Naive thymus-derived CD8-positive, alpha-beta T cell (primary cell): Measurements from ENCODE around the gene DSTN. TPM values are rescaled to one million over a fixed set of nuclear protein-coding genes. Genes with fewer than 3 reads are reported as not detected.

ENCODE experiments used
- ATAC-seq, 2 donors: fragments of 150-1000 bp; cut with Tn5 transposase in 1 of 2; sonication (Bioruptor Pico), chemical (Tn5 transposase) in 1 of 2; 1 replicate in 1 of 2; 2 replicates in 1 of 2; pipeline ENCODE4 v1.10.0; 2021; ENCODE audit warnings: mild to moderate bottlenecking in 2 of 2, moderate library complexity in 2 of 2
- POLR2A ChIA-PET: fragments of 350-600 bp; sonication (Branson Sonifier 250); formaldehyde crosslinking; loops from one replicate; lab custom pipeline; 2021; ENCODE audit warnings: antibody characterized with exemption; lab: Charles Lee
- DNase-seq, 10 donors: peaks; one replicate each; pipeline versions ENCODE4 v3.0.0 to v3.0.0-alpha.2; 2020 to 2022
- H3K27ac Mint-ChIP-seq, 10 donors: one replicate each; pipeline ENCODE4 v1.8.0; 2020 to 2022; ENCODE audit warnings: mild to moderate bottlenecking in 10 of 10, mixed read lengths in 10 of 10, moderate library complexity in 4 of 10, inconsistent platforms in 1 of 10
- H3K27me3 Mint-ChIP-seq, 5 donors: one replicate each; pipeline ENCODE4 v1.8.0; 2021 to 2022; ENCODE audit warnings: mixed read lengths in 5 of 5
- H3K36me3 Mint-ChIP-seq, 3 donors: one replicate each; pipeline ENCODE4 v1.8.0; 2020 to 2022; ENCODE audit warnings: mixed read lengths in 3 of 3, mild to moderate bottlenecking in 2 of 3, inconsistent platforms in 1 of 3
- H3K4me1 Mint-ChIP-seq, 4 donors: one replicate each; pipeline ENCODE4 v1.8.0; 2021 to 2022; ENCODE audit warnings: mixed read lengths in 4 of 4
- H3K4me3 Mint-ChIP-seq, 10 donors: one replicate each; pipeline ENCODE4 v1.8.0; 2020 to 2022; ENCODE audit warnings: mild to moderate bottlenecking in 10 of 10, mixed read lengths in 10 of 10, moderate library complexity in 6 of 10, inconsistent platforms in 1 of 10
- H3K9me3 Mint-ChIP-seq, 9 donors: one replicate each; pipeline ENCODE4 v1.8.0; 2020 to 2022; ENCODE audit warnings: mixed read lengths in 9 of 9, mild to moderate bottlenecking in 3 of 9, inconsistent platforms in 1 of 9, moderate library complexity in 1 of 9
- polyA plus RNA-seq, 3 donors: library from polyadenylated mRNA; unstranded; fragments of 300-500 nt; fragmentation: Illumina TruSeq; gene quantifications; one replicate each; pipeline ENCODE4 v1.2.3, GENCODE V29; 2021
- total RNA-seq, 8 experiments: library from RNA in 2 of 8; stranded (reverse) in 2 of 8; gene quantifications; one replicate each; pipeline ENCODE4 v1.2.3 and lab custom pipeline; 2021 to 2026

The DSTN gene
- total and polyA plus RNA-seq, 5 experiments from 2014 or later = 28.4 to 140 (median 75.1) TPM

GRCh38 chr20:17610566-17611289 lies 40.9 kb downstream of the DSTN start:
- peaks cover 20 to 46% (median 42%) of the 10 kb centered on the region in 4 donors for H3K4me1 Mint-ChIP-seq
- H3K36me3 Mint-ChIP-seq = peaks cover 3 to 10% (median 9%) of the 10 kb centered on the region in 3 donors
- H3K4me3 Mint-ChIP-seq = peak overlapping the region; percentile 46 to 79 (median 66)
- DNase-seq (peak in 9 of 10 donors; percentile 36 to 82 (median 70)), ATAC-seq (peak; percentile 78 to 80)
- no peaks in the 10 kb centered on the region for H3K9me3 Mint-ChIP-seq
- POLR2A ChIA-PET = interaction anchor here (0.7 to 2.0 kb wide), 6 partner anchors 31 to 678 kb away, joined by 3 to 19 read pairs (median 4); partner anchors contain the start of genes DSTN, RRBP1, SNX5 and ZNF133
- H3K27me3 Mint-ChIP-seq = no peaks in the 10 kb centered on the region
- H3K27ac Mint-ChIP-seq = peak overlapping the region; percentile 82 to 98 (median 94)

- H3K36me3 Mint-ChIP-seq = peaks cover 3 to 10% (median 6%) of the 10 kb centered on the region in 3 donors
- peak in 1 of 10 donors; percentile 29 for DNase-seq
Observed at GRCh38 chr20:17611290-17611539, 41.3 kb downstream of the DSTN start.

DNA sequence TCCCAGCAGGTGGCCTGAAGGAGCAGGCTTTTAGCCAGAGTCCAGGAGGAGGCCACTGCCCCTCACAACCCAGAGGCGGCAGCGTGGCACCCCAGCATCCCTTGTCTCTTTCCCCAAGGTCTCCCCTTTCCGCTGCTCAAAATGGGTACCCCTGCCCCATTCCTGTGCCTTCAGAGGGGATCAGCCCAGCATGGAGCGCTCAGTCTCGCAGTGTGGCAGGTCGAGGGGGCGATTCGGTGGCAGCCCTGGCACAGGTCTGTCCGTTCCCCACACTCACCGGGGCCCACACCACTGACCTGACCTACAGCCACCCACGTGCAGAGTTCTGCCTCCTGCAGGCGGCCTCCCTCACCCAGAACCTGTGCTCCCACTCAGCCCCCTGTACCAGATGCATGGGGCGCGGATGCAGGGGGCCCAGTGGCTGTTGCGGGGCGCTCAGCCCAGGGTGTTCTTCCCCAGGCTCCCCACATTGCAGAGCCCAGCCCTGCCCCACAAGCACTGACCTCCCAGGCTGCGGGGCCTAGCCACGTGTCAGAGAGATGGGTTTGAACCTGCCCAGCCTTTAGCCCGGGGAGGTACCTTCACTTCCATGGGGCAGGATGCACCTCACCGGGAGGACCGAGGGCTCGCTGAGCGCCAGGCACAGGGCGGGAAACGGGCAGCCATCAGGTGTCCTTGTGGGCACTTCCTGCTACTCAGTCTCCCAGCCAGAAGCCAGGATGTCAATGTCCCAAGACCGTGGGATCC lies 41.8 kb downstream of the DSTN start:
- DNase-seq (no peak), ATAC-seq (peak in 1 of 2 donors; percentile 0)
- Mint-ChIP-seq H3K27me3 (no peaks in the 10 kb centered on the region), H3K27ac (peak overlapping the region; percentile 95 to 100 (median 98)), H3K4me3 (peak overlapping the region in 6 of 10 donors; percentile 70 to 88 (median 82)), H3K9me3 (no peaks in the 10 kb centered on the region), H3K4me1 (peaks cover 20 to 50% (median 42%) of the 10 kb centered on the region in 4 donors), H3K36me3 (peaks cover 3 to 10% (median 3%) of the 10 kb centered on the region in 3 donors)
- POLR2A ChIA-PET = interaction anchor here (1.3 to 2.0 kb wide), 3 partner anchors 41 to 71 kb away, joined by 4 to 19 read pairs (median 8); partner anchors contain the start of genes DSTN and RRBP1

More at GRCh38 chr20:17611290-17611539, 41.3 kb downstream of the DSTN start:
- H3K27ac Mint-ChIP-seq = peak overlapping the region; percentile 48 to 100 (median 98)
- H3K4me1 Mint-ChIP-seq = peaks cover 20 to 50% (median 42%) of the 10 kb centered on the region in 4 donors
- ATAC-seq = peak in 1 of 2 donors; percentile 21
- H3K27me3 Mint-ChIP-seq = no peaks in the 10 kb centered on the region
- POLR2A ChIA-PET = interaction anchor here (0.9 to 2.0 kb wide), 5 partner anchors 41 to 677 kb away, joined by 3 to 19 read pairs (median 4); partner anchors contain the start of genes DSTN, RRBP1, SNX5 and ZNF133
- peak overlapping the region in 7 of 10 donors; percentile 38 to 79 (median 70) for H3K4me3 Mint-ChIP-seq
- no peaks in the 10 kb centered on the region for H3K9me3 Mint-ChIP-seq

- peak; percentile 68 to 76 for ATAC-seq
- POLR2A ChIA-PET = interaction anchor here (1.3 kb wide), 1 partner anchor 43 kb away, joined by 4 read pairs; the partner anchor contains the start of gene DSTN
- peak overlapping the region; percentile 95 to 100 (median 98) for H3K27ac Mint-ChIP-seq
- H3K36me3 Mint-ChIP-seq = peaks cover 0 to 7% (median 3%) of the 10 kb centered on the region in 3 donors
- H3K4me1 Mint-ChIP-seq = peaks cover 20 to 50% (median 42%) of the 10 kb centered on the region in 4 donors
- no peaks in the 10 kb centered on the region for H3K27me3 Mint-ChIP-seq
- H3K9me3 Mint-ChIP-seq = no peaks in the 10 kb centered on the region
- peak overlapping the region in 9 of 10 donors; percentile 70 to 88 (median 81) for H3K4me3 Mint-ChIP-seq
- peak in 8 of 10 donors; percentile 19 to 71 (median 58) for DNase-seq
Observed at GRCh38 chr20:17612287-17612991, 42.6 kb downstream of the DSTN start.

DNA sequence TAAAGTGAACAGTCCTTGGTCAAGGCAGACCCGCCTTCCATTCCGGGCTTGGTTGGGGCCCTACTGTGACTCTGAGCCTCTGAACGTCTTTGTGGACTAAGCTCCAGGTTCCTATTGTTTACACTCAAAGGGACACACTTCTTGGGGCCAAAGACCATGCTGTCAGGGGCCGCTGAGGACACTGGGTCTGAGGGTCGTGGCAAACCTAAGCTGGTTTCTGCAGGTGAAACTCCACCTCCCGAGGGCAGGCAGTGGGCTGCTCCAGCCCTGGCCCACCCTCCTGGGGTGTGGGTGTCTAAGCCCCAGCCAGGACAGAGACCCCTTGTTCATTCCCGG lies 43.1 kb downstream of the DSTN start:
- no peak for ATAC-seq
- POLR2A ChIA-PET = interaction anchor here (1.3 kb wide), 1 partner anchor 43 kb away, joined by 4 read pairs; the partner anchor contains the start of gene DSTN
- peaks cover 0 to 3% (median 2%) of the 10 kb centered on the region in 3 donors for H3K36me3 Mint-ChIP-seq
- peak overlapping the region; percentile 95 to 100 (median 98) for H3K27ac Mint-ChIP-seq
- H3K9me3 Mint-ChIP-seq = no peaks in the 10 kb centered on the region
- peak overlapping the region in 3 of 10 donors; percentile 70 to 88 (median 81) for H3K4me3 Mint-ChIP-seq
- H3K27me3 Mint-ChIP-seq = no peaks in the 10 kb centered on the region
- no peak for DNase-seq
- peaks cover 20 to 50% (median 42%) of the 10 kb centered on the region in 4 donors for H3K4me1 Mint-ChIP-seq

- POLR2A ChIA-PET = interaction anchor here (1.3 kb wide), 1 partner anchor 44 kb away, joined by 4 read pairs; the partner anchor contains the start of gene DSTN
- Mint-ChIP-seq H3K4me3 (peak overlapping the region in 1 of 10 donors; percentile 48), H3K36me3 (peaks cover 0 to 2% (median 0%) of the 10 kb centered on the region in 3 donors), H3K4me1 (peaks cover 20 to 50% (median 42%) of the 10 kb centered on the region in 4 donors), H3K27ac (peak overlapping the region; percentile 31 to 99 (median 92)), H3K27me3 (no peaks in the 10 kb centered on the region), H3K9me3 (no peaks in the 10 kb centered on the region)
- peak in 2 of 10 donors; percentile 17 to 27 for DNase-seq
- no peak for ATAC-seq
Observed at GRCh38 chr20:17613328-17614175, 43.7 kb downstream of the DSTN start.

DNA sequence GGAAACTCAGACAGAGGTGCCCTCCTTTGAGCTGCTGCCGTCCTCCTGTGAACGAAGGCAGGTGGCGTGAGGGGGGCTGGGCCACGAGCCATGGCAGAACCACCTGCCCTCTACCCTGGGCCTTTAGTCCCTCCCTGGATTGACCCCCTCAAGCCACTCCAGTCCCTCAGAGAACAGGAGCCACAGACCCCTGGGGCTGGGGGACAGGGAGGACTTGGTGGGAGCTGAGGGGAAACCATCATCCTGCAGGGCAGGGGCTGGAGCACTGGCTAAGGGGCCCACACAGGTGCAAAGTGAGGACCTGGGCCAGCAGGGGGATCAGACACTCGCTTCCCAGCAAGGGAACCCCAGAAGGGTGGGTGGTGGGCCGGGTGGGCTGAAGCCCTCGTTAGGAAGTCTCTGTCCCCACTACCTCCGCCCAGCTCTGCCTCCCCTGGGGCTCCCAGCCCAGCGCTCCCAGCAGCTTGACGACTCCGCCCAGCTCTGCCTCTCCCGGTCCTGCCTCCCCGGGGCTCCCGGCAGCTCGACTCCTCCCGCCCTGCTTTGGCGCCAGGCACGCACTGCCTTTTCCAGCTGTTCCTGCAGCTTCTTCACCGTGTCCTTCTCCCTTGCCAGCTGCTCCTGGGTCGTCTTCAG lies 44.4 kb downstream of the DSTN start:
- ATAC-seq (no peak), DNase-seq (peak in 1 of 10 donors; percentile 15)
- no peaks in the 10 kb centered on the region for H3K27me3 Mint-ChIP-seq
- no peaks in the 10 kb centered on the region for H3K9me3 Mint-ChIP-seq
- H3K27ac Mint-ChIP-seq = peak overlapping the region; percentile 31 to 99 (median 86)
- H3K4me3 Mint-ChIP-seq = peak overlapping the region in 2 of 10 donors; percentile 9 to 45
- peaks cover 0 to 9% (median 0%) of the 10 kb centered on the region in 3 donors for H3K36me3 Mint-ChIP-seq
- POLR2A ChIA-PET = interaction anchor here (0.8 kb wide), 1 partner anchor 43 kb away, joined by 3 read pairs; no protein-coding TSS in a partner anchor
- peaks cover 17 to 44% (median 38%) of the 10 kb centered on the region in 4 donors for H3K4me1 Mint-ChIP-seq

DNA sequence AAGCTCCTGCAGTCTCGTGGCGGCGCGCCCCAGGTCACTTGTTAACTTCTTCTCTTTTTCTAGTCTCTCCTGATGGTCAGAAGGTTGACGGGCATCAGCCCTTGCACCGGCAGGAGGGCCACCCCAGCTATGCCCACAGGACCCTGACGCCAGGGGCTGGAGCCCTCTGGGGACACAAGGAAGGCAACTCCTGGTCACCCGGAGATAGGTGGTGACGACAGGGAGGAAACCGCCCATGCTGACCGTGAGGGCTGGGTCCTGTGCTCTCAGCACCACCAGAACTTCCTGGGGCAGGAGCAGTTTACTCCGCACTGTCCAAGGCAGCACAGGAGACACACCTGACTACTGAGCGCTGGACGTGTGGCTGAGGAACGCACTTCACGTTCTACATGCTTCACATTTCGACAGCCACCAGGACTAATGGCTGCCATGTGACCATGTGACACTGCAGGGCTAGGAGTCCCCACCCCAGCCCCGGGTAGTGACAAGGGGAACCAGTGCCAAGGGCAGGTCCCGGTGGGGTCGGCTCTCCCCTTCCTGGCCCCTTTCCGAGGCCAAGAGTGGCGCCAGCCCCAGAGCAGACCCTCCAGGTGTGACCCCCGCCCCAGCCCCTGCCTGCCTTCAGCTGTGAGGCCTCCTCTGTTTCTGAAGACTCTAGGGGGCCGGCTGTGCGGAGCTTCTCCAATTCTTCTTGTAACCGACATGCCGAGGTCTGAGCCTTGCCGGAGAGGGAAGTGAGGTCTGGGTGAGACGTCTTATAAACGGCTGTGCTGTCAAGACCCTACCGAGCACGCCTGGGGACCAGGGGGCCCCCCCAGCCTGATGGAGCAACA lies 45.2 kb downstream of the DSTN start:
- Mint-ChIP-seq H3K4me1 (peaks cover 11 to 37% (median 30%) of the 10 kb centered on the region in 4 donors), H3K27ac (peak overlapping the region in 8 of 10 donors; percentile 31 to 98 (median 46)), H3K9me3 (no peaks in the 10 kb centered on the region), H3K4me3 (peak overlapping the region in 2 of 10 donors; percentile 9 to 45), H3K27me3 (no peaks in the 10 kb centered on the region), H3K36me3 (peaks cover 0 to 16% (median 2%) of the 10 kb centered on the region in 3 donors)
- no peak for ATAC-seq
- peak in 1 of 10 donors; percentile 13 for DNase-seq
- POLR2A ChIA-PET = interaction anchor here (0.8 kb wide), 1 partner anchor 44 kb away, joined by 3 read pairs; no protein-coding TSS in a partner anchor

DNA sequence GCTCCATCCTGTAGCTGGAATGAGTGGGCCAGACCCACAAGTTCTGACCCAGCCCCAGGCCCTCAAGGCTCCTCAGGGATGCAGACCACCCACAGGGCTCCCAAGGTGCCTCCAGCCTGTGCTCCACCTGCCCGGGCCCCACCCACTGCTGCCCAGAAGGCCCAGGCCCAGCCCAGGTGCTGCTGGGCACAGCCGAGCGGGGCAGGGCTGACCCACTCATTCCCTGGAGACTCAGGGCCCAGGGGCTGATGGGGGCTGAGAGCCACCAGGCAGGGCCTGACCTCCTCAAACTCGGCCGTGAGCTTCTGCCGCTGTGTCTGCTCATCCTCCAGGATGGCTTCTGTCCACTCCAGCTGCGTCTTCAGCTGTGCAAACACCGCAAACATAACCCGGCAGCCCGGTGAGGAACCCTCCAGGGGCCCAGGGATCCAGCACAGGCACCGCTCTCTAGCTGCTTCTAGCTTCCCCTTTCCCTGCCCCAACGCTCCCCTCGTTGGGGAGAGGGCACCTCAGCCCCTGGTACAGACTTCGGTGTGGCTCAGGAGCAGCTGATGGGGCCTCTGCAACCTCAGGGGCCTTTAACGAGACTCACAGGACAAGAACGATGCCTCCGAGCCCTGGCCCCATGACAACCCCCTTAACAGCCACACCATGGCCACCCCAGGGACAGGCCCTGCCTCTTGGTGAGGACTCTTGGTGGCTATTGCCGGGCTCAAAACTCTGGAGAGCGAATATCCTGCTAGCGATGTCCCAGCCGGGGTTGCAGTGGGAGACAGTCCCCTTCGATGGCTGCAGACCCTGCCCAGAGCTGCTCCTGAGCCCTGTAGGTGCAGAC lies 46.0 kb downstream of the DSTN start:
- POLR2A ChIA-PET = no interaction called here
- H3K27ac Mint-ChIP-seq = peak overlapping the region in 2 of 10 donors; percentile 9 to 27
- H3K36me3 Mint-ChIP-seq = peaks cover 0 to 20% (median 8%) of the 10 kb centered on the region in 3 donors
- ATAC-seq (no peak), DNase-seq (peak in 1 of 10 donors; percentile 14)
- H3K4me3 Mint-ChIP-seq = no peak overlapping the region
- H3K27me3 Mint-ChIP-seq = no peaks in the 10 kb centered on the region
- peaks cover 7 to 29% (median 22%) of the 10 kb centered on the region in 4 donors for H3K4me1 Mint-ChIP-seq
- no peaks in the 10 kb centered on the region for H3K9me3 Mint-ChIP-seq
